GM19397 (cell line): Measurements from ENCODE around the gene ELL2.
"Not testable (repeated sequence)": the region's sequence is repeated elsewhere in the genome, so short reads cannot be mapped to it uniquely, and the experiment has no call there.

Experiments
- ATAC-seq: cut with Tn5 transposase; IDR thresholded peaks from one replicate; pipeline ENCODE4 v1.9.1; 2021; ENCODE audit warnings: mild to moderate bottlenecking, moderate library complexity; ENCODE audit not compliant: unreplicated experiment

The ELL2 gene

DNA sequence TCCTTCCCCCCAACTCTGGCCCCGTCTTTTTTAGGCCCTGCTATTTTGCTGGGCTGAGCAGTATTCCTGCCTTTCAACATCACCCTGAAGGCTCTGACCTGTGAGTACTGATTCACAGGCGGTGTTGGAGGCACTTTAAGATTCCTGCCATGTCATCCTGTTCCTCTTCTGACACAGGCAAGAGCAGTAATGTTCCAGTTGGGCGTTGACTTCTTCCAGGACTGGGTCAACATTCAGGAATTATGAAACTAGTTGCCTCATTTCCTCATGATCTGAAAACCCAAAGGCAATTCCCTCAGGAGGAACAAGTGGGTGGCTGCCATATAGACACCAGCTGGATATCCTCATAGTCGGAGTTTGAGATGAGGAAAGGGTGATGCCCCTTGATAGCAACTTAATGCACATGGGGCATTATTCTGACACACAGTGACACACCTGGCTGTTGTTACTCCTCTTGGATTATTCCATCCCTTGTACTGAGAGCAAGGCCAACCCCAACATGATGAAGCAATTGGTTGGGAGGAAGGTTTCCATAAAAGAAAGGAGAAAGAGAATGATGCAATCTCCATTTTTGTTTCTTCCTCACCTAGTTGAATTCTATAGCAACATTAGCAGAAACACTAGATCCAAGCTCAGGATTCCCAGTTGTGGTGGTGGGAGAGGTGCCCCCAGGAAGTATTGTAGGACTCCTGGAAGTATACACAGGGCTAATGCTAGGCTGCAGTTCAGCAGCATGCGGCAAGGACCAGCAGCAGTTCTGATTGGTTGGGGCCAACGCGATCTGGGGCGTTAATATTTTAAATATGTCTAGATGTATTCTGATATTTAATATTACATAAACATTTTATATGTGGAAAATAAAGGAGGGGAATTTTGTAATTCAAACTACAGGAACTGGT is 119.5 kb downstream of the ELL2 start:
- ATAC-seq = no peak

GRCh38 chr5:95840956-95841705 is 120.5 kb downstream of the ELL2 start:
- no peak for ATAC-seq

DNA sequence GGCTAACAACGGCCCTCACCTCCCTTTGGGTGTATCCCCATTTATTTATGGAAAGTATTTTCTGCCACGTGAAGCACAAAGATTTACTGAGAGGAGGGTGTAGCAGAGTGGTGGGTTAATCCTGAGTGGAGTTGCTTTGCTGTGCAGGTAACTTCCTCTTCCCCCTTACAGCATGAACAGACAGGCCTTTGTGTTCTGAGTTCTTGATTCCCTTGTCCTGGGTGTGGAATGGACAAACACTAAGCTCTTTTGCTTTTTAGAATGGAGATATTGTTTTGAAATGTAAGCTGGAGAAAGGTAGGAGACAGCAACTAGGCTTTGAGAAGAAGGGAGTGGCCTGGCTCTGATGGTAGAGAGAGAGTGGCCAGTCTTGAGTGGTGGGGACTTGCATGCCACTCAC is 122.0 kb downstream of the ELL2 start:
- no peak for ATAC-seq

GRCh38 chr5:95838556-95838955 is 123.1 kb downstream of the ELL2 start:
- no peak for ATAC-seq

DNA sequence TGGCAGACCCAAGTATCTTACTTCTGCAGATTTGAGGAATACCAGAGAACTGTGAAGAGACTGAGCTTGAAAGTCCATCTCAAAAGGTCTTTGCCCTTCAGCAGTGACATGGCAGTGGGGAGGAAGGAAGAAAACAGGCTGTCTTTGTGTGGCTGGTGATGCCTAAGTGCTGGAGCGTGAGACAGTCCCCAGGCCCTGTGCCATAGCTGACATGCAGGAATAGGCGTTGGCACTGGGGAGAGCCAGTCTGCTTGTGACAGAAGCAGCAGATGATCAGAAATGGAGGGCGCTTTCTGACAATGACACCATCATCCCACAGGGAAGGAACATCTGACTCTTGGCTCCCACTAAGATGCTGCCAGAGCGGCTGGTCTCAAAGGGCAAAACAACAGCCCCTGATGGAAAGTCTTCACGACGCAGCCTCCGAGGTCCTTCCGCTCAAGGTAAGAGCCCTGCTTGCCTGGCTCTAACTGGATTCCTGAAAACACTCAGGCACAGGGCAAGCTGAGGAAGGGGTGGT is 123.6 kb downstream of the ELL2 start:
- no peak for ATAC-seq

GRCh38 chr5:95837492-95837891 is 124.2 kb downstream of the ELL2 start:
- no peak for ATAC-seq

DNA sequence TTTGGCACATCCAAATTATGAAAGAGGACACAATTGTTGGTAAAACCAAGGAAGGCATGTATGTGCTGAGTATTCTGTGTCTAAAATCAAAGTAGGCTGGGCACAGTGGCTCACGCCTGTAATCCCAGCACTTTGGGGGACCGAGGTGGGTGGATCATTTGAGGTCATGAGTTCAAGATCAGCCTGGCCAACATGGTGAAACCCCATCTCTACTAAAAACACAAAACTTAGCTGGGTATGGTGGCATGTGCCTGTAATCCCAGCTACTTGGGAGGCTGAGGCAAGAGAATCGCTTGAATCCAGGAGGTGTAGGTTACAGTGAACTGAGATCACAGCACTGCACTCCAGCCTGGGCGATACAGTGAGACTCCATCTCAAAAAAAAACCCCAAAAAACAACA is 124.7 kb downstream of the ELL2 start:
- ATAC-seq = not testable (repeated sequence)

DNA sequence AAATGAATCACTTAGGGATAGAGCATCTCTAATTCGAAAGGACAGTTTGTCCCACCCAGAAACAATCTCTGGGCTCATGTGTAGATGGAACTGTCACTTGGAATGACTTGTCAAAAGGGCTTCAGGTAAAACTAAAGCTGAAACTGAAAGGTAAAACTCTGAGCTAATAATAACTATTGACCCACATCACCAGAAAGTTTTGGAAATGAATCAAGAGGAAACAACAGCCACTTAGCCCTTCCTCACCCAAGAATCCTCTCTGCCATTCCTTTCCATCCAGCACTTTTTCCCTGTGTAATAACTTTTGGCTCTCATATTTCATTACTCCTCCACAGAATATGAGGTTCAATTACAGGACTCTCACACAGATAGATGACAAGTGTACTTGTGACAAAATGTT is 125.1 kb downstream of the ELL2 start:
- ATAC-seq = no peak

DNA sequence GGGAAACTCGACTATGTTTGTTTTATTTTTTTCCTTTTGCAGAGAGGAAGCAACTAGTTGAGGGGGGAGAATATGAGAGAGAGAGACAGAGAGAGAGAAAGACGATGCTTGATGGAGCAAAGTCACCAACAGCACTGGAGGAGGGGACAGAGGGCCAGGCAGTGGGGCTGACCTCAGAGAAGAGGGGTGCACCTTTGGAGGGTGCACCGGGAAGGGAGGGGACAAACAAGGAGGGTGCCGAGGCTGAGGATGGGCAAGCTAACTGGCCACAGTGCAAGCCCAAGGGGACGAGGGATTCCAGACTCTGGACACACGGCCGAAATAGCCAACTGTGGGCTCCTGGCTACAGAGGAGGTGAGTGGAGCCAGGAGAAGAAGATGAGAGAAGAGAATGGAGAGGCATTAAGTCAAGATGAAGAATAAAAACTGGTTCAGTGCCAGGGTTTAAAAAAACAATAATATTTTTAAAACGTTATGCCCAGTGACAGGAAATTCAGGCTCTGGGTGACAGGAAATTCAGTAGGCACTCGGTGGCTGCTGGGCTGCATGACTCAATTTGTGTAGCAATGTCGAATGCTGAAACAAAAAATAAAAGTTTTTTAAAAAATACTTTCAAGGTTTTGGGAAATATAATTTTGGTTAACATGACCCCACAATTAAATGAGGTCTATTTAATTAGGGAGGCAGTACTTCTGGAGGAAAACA is 125.8 kb downstream of the ELL2 start:
- ATAC-seq = no peak
